Superior temporal gyrus (tissue), 1 donor: ENCODE results near the gene CSPG4.

ENCODE experiments used
- DNase-seq: peaks from one replicate; pipeline ENCODE4 v3.0.0-alpha.2; 2016; ENCODE audit errors: extremely low spot score

The CSPG4 gene

GRCh38 chr15:75669191-75669878 is 43.3 kb downstream of the CSPG4 start:
- DNase-seq, result no peak

DNA sequence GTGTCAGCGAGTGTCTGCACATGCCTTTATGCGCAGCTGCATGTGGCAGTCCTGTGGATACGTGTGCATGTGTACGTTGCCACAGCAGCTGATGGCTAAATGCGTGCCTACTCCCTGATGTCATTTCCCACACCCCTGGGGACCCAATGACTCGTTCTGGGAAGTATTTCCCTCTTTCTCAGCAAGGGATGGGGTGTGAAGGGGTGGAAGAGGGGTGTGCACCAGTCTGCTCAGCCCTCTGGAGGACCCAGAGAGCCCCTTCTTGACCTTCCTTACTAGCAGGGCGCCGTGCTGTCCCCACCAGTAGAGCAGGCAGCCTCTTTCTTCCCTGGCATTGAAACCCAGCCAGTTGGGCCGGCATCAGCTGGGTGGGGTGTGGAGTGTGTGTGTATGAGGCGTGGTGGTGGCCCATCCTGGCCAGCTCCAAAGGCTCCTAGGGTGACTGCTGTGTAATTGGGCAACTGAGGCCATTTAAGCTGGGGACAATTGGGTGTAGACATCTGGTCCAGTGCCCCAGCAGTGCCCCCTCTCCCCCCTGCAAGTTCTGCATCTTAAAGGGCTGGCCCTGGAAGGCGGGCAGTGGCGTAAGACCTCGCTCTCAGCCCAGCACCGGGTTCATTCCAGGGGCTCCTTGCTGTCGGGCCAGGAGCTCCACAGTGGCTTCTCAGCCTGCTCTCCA is 45.7 kb downstream of the CSPG4 start:
- DNase-seq, result no peak

DNA sequence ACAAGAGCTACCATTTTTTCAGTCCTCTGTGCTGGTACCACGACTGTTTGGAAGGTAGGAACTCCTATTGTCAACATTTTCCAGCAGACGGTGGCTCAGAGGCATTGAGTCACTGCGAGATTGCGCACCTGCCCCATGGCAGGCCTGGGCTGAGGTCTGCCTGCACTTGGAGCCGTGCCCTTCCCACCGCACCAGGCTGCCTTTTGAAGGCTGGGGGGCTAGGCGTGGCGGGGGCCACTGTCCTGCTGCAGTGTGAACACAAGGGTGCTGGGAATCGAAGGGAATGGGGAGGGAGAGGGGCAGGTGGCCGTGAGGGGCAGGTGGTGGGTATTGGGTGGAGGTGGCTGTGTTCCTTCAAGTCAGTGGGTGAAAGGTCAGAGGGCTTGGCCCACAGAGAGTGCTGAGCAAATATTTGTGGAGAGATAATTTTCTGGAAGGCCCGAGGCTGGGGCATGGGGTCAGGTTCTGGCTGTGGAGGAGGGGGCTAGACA is 48.7 kb downstream of the CSPG4 start:
- no peak for DNase-seq

DNA sequence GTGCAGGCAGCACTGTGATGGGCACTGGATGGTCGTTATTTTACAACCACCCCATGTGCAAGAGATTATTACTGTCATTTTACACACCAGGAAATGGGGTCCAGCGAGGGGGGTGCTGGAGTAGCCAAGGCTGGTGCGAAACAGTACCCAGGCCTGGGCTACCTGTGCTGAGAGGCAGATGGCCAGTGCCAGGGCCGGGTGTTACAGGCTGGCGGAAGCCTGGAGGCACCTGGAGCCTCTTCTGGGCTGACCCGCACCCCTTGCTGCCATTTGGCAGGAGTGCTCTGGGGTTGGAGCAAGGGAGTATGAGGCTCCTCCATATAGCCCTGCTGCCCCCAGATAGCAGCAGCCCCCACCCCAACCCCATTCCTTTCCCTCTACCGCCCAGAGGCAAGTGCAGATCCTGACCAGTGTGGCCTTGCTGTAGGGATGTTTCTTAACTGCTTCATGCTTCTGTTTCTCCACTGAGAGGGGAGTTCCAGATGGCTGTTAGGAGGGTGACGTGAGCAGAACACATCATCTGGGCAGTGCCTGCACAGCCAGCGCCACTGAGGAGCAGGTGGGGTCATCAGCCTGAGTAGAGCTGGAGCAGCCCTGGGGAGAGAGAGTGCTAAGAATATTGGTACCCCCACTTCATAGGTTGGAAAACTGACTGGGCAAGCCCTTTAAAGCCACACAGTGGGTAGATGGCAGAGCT is 49.7 kb downstream of the CSPG4 start:
- no peak for DNase-seq

DNA sequence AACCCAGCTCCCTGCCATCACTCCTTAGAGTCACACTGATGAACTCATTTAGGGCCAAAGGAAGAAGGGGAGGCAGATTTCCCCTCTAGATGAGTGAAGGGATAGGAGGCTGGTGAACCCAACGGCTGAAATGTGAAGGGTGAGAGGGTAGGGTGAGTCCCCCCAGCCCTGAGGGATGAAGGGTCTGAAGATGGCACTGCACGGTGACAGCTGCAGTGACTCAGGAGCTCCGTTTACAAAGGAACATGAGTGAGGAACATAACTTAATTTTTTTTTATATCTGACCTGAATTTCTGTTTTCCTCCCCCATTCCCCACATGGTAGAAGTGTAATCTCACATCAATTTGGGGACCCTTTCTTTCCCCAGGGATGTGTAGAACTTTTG is 50.9 kb downstream of the CSPG4 start:
- no peak for DNase-seq

- DNase-seq, result no peak
These were observed 51.4 kb downstream of the CSPG4 start for GRCh38 chr15:75661100-75661755.

GRCh38 chr15:75659928-75660645 is 52.6 kb downstream of the CSPG4 start:
- DNase-seq, result no peak

GRCh38 chr15:75659141-75659771 is 53.4 kb downstream of the CSPG4 start:
- DNase-seq, result no peak

DNA sequence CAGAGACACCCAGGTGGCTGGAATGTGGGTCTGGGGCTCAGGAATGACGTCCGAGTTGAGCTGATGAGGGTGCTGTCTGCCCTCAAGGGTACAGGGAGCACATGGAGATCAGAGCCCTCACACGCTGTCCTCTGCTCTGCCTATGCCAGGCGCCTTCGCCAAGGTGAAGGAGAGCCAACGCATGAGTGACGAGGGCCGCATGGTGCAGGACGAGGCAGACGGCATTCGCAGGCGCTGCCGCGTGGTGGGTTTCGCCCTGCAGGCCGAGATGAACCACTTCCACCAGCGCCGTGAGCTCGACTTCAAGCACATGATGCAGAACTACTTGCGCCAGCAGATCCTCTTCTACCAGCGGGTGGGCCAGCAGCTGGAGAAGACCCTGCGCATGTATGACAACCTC is 55.8 kb downstream of the CSPG4 start:
- DNase-seq, result no peak

DNA sequence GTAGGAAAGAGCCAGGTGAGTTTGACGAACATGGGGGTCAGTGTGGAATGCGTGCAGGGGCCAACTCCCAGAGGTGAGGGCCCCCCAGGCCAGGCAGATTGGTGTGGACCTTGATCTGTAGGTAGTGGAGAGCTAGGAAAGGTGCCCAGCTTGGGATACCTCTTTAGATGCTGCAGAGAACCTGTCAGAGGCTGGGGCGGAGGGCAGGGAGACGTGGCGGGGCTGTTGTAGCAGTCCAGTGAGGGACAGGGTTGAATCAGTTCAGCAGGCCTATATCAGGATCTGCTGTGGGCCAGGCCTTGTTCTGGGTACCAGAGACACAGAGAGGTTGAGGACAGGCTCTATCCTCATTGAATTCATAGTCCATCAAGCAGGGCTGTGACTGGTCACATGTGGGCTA is 56.3 kb downstream of the CSPG4 start:
- DNase-seq, result no peak

- no peak for DNase-seq
These were observed 56.7 kb downstream of the CSPG4 start for GRCh38 chr15:75655931-75656330.

- DNase-seq, result no peak
These were observed 58.3 kb downstream of the CSPG4 start for GRCh38 chr15:75654201-75654907.

DNA sequence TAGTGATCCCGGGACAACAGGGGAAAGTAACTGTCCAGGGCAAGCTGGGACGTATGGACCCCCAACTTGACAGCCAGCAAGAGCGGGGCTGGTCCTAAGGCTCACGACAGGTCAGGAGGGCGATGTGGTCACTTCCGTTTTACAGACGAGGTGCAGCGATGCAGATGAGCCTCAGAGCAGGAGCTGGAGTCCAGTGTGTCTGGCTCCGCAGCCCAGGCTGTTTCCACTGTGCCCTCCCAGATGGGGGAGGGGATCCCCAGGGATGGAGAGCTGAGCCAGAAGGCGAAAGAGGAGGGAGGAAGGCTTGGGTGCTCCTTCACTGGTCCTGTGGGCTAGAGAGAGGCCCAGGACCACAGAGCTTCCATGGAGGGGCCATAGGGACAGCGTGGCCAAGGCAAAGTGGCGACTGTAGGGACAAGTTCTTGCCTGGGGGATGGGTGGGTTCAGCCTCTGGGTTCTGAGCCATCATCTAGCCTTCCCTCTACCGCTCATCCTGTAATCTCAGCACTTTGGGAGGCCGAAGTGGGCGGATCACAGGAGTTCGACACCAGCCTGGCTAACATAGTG is 59.2 kb downstream of the CSPG4 start:
- no peak for DNase-seq

- no peak for DNase-seq
These were observed 60.7 kb downstream of the CSPG4 start for GRCh38 chr15:75651810-75652543.

DNA sequence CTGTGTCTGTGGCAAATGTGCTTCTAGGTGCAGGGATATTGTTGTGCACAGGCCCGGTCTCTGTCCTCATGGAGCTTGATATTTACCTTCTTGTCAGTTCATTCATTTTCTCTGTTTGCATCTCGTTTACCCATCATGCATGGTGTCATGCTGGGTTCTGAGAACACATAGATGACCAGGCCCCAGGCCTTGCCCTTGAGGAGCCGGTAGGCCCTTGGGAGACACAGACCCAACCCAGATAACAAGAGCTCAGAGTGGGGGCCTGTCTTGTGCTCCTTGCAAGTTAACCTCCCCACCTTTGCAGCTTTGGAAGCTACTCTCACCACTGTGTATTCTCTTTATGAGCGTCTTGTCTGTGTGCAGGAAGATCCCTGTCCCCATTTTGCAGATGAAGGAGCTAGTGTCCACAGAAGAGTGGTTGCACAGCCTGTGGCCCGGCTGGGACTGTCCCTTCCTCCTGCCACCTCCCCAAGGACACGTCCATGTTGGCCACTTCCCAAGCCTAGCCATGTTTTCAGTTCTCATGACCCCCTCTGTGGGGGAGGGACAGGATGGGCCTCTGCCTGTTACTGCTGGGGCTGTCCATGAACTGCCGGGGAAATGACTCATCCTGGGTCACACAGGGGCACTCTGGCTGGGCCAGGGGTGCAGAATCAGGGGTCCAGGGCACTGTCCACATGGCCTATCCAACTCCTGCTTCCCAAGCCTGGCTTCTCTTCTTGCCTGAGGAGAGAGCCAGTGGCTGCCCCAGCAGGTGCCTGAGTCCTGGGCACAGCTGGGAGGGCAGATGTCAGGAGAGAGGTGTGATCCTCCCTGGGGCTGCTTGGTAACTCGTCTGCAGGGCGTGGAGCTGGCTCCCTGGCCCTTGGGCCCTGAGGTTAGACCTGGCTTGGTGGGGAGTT is 61.5 kb downstream of the CSPG4 start:
- no peak for DNase-seq

- DNase-seq, result no peak
These were observed 62.8 kb downstream of the CSPG4 start for GRCh38 chr15:75649848-75650247.

DNA sequence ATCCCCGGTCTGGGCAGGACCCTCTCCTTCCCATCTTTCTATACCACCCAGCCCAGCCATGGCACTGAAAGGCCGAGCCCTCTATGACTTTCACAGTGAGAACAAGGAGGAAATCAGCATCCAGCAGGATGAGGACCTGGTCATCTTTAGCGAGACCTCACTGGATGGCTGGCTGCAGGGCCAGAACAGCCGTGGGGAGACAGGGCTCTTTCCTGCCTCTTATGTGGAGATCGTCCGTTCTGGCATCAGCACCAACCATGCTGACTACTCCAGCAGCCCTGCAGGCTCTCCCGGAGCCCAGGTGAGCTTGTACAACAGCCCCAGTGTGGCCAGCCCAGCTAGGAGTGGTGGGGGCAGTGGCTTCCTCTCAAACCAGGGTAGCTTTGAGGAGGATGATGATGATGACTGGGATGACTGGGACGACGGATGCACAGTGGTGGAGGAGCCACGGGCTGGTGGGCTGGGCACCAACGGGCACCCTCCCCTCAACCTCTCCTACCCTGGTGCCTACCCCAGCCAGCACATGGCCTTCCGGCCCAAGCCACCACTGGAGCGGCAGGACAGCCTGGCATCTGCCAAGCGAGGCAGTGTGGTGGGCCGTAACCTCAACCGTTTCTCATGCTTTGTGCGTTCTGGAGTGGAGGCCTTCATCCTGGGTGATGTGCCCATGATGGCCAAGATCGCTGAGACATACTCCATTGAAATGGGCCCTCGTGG is 63.4 kb downstream of the CSPG4 start:
- no peak for DNase-seq
